ENCODE measurements around the gene EFHD1. TPM values are rescaled to one million over a fixed set of nuclear protein-coding genes. Genes with fewer than 3 reads are reported as not detected.

The EFHD1 gene
- total RNA-seq, 2 donors from 2014 or later, result 1.4 to 3.4 TPM

DNA sequence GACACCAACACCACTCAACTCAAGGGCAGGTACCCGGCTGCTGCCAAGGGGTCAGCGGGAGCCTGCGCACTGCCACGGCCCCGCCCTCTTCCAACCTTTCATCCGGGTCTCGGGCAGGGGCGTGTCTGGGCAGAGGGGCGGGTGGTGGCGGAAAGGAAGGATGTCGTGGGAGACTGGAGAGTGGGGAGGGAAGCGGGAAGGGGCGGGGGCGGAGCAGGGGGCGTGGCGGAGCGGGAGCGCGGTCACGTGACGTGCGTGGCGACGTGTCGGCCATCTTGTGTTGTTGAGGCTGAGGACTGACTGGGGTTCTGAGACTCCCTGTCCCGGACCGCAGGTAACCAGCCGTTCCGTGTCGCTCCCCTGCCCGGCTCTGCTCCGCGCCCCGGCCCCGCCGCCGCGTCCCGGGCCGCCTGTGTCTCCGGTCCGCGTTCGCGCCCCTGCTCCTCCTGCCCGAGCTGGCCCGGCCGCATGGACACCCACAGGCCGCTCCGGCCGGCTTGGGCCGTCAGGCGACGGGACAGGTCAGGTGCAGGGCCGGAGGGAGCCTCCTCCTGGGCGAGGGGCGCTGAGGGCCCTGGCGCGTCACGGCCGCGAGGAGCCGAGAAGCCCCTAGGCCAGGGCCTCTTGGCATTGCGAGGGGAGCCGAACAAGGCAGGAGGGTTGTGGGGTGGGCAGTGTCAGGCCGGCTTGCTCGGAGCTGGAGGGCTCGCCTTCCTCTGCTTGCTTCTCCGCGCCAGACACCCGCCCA, 63.8 kb downstream of the EFHD1 start, which contains the start of gene GIGYF2:
TSS of gene GIGYF2 (plus strand) at position 273 of the 748 bp plus-strand sequence. CDS start 37,867 bp downstream, outside the sequence.
- Histone ChIP-seq H3K27me3 (no peaks in the 10 kb centered on the region), H3K4me1 (no peaks in the 10 kb centered on the region), H3K4me3 (peak within 1 kb of the TSS; percentile 99), H3K27ac (peak within 1 kb of the TSS; percentile 94), H3K9me3 (no peaks in the 10 kb centered on the region), H3K36me3 (no peaks in the 10 kb centered on the region), H3K9ac (ENCODE audit: low read depth in 2 of 2, low read length in 2 of 2) (peak within 1 kb of the TSS; percentile 91 to 98)
- intact Hi-C loops (cut with DNase I), result no loop called here
- peak; percentile 97 for DNase-seq
- TF ChIP-seq, protein P1, sequence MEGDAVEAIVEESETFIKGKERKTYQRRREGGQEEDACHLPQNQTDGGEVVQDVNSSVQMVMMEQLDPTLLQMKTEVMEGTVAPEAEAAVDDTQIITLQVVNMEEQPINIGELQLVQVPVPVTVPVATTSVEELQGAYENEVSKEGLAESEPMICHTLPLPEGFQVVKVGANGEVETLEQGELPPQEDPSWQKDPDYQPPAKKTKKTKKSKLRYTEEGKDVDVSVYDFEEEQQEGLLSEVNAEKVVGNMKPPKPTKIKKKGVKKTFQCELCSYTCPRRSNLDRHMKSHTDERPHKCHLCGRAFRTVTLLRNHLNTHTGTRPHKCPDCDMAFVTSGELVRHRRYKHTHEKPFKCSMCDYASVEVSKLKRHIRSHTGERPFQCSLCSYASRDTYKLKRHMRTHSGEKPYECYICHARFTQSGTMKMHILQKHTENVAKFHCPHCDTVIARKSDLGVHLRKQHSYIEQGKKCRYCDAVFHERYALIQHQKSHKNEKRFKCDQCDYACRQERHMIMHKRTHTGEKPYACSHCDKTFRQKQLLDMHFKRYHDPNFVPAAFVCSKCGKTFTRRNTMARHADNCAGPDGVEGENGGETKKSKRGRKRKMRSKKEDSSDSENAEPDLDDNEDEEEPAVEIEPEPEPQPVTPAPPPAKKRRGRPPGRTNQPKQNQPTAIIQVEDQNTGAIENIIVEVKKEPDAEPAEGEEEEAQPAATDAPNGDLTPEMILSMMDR (IDR thresholded peaks at IDR 0.05), result no peak

DNA sequence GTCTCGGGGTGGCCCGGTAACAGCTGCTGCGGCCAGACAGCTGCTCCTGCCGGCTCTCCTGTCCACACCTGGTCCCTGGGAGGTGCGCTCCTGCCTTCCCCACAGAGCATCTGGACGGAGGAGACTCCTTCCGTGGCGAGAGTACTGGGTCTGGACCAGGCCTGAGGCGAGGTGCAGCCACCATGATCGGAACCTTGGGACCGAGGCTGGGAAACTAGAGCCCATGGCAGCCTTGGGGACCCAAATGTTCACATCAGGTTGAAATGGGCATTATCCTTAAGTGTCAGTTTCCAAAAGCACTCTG, 64.4 kb downstream of the EFHD1 start:
- H3K27ac ChIP-seq, result peak overlapping the region; percentile 94
- H3K4me3 ChIP-seq, result peak overlapping the region; percentile 99
- no peaks in the 10 kb centered on the region for H3K4me1 ChIP-seq
- TF ChIP-seq, protein P1 (IDR thresholded peaks at IDR 0.05), result no peak
- H3K9ac ChIP-seq (ENCODE audit: low read depth in 2 of 2, low read length in 2 of 2), result peak overlapping the region; percentile 91 to 98
- H3K36me3 ChIP-seq, result no peaks in the 10 kb centered on the region
- no peaks in the 10 kb centered on the region for H3K27me3 ChIP-seq
- intact Hi-C loops (cut with DNase I), result no loop called here
- no peaks in the 10 kb centered on the region for H3K9me3 ChIP-seq
- DNase-seq, result no peak

DNA sequence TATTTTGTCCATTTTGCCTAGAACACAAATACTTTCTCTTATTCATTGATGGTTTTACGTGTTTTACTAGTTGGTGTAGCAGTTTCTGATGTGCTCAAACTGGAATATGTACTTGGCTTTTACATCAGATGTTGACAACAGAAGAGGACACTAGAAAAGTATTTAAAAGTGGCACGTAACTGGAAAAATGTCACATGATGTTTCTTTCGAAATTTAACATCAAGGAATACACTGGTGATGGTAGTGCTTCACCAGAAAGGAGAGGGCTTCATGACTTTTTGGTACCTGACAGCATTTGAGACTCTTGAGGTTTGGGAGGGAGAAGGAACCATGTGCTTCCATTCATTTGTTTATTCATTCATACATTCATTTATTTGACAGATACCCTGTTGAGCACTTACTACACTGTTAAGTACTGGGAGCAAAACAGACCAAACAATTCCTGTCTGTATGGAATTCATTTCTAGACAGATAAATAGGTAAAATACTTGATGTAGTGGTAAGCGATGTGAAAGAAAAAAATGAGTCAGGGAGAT, 65.2 kb downstream of the EFHD1 start:
- Histone ChIP-seq H3K9me3 (no peaks in the 10 kb centered on the region), H3K27me3 (no peaks in the 10 kb centered on the region), H3K36me3 (no peaks in the 10 kb centered on the region), H3K27ac (no peak overlapping the region), H3K4me1 (no peaks in the 10 kb centered on the region), H3K9ac (ENCODE audit: low read depth in 2 of 2, low read length in 2 of 2) (peak overlapping the region in 1 of 2 donors; percentile 17), H3K4me3 (peak overlapping the region; percentile 99)
- intact Hi-C loops (cut with DNase I), result no loop called here
- no peak for DNase-seq
- TF ChIP-seq, protein P1 (IDR thresholded peaks at IDR 0.05), result no peak

DNA sequence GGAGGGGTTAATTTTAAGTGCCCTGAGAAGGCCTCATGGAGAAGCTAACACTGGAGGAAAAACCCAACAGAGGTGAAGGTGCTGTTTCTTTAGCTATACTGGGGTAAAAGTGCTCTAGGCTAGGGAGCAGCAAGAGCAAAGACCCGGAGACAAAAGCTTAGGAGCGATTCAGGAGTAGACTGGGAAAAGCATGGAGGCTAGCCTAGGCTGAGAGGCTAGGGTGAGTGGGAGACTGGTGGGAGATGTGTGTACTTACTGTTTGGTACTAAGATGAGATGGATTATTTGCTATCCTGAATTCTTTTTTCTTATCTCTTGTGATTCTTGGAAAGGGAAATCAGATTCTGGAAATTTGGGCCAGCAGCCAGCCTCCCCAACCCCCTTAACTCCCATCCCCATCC, 65.7 kb downstream of the EFHD1 start:
- H3K27me3 ChIP-seq, result no peaks in the 10 kb centered on the region
- no peak overlapping the region for H3K27ac ChIP-seq
- no peaks in the 10 kb centered on the region for H3K4me1 ChIP-seq
- peak overlapping the region in 1 of 2 donors; percentile 17 for H3K9ac ChIP-seq (ENCODE audit: low read depth in 2 of 2, low read length in 2 of 2)
- DNase-seq, result no peak
- intact Hi-C loops (cut with DNase I), result no loop called here
- no peak overlapping the region for H3K4me3 ChIP-seq
- H3K9me3 ChIP-seq, result no peaks in the 10 kb centered on the region
- TF ChIP-seq, protein P1 (IDR thresholded peaks at IDR 0.05), result no peak
- H3K36me3 ChIP-seq, result no peaks in the 10 kb centered on the region

DNA sequence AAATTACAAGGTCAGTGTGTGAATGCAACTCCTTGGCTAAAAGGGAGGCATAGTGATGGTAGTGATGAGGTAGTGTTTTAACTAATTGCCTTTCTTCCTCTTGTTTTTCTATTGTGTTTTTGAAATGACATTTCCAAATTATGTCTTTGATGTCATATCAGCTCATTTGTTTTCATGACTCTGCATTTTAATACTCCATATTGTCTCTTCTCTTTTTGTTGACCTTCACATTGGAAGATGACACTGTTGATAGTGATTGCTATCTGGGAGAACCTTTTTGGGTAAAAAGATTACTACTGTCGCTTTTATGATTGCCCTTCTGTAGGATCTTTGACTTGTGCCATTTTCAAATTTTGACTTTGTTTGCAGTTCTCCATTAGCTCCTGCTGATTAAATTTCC, 66.8 kb downstream of the EFHD1 start:
- H3K4me1 ChIP-seq, result no peaks in the 10 kb centered on the region

More for the DNA sequence above, 66.8 kb downstream of the EFHD1 start:
- DNase-seq, result no peak
- Histone ChIP-seq H3K4me3 (no peak overlapping the region), H3K27ac (no peak overlapping the region), H3K27me3 (no peaks in the 10 kb centered on the region), H3K9ac (ENCODE audit: low read depth in 2 of 2, low read length in 2 of 2) (no peak overlapping the region), H3K9me3 (no peaks in the 10 kb centered on the region), H3K36me3 (no peaks in the 10 kb centered on the region)
- TF ChIP-seq, protein P1 (IDR thresholded peaks at IDR 0.05), result no peak
- intact Hi-C loops (cut with DNase I), result no loop called here

Data from colonic mucosa (tissue), 4 donors.